OCI-LY1 (cell line): ENCODE results near the gene DGCR6L.
"Not testable (repeated sequence)": the region's sequence is repeated elsewhere in the genome, so short reads cannot be mapped to it uniquely, and the experiment has no call there.

Experiments
- H2AFZ ChIP-seq: fragments of 200-600 bp; sonication (generic), shearing (Covaris generic); 2 replicates; pipeline ENCODE4 v1.6.0; 2014; ENCODE audit warnings: antibody characterized with exemption, mild to moderate bottlenecking, low read length
- H3F3A ChIP-seq: fragments of 200-600 bp; sonication (generic), shearing (Covaris generic); 2 replicates; pipeline ENCODE4 v1.6.0; 2014; ENCODE audit warnings: mild to moderate bottlenecking, antibody characterized with exemption, low read length, moderate library complexity; ENCODE audit not compliant: insufficient read depth
- H3K27ac ChIP-seq: fragments of 200-600 bp; sonication (generic); 2 replicates; pipeline ENCODE4 v1.5.1; 2014; ENCODE audit warnings: low read length, mixed run types, mild to moderate bottlenecking, low read depth; ENCODE audit not compliant: poor library complexity, severe bottlenecking
- H3K27me3 ChIP-seq: fragments of 200-600 bp; sonication (generic); 2 replicates; pipeline ENCODE4 v1.6.0; 2014; ENCODE audit warnings: antibody characterized with exemption, mild to moderate bottlenecking, low read length, moderate library complexity; ENCODE audit not compliant: insufficient read depth
- H3K36me3 ChIP-seq: fragments of 200-600 bp; sonication (generic); 2 replicates; pipeline ENCODE4 v1.6.1; 2014; ENCODE audit warnings: mild to moderate bottlenecking, antibody characterized with exemption, low read length, moderate library complexity, mixed read lengths; ENCODE audit not compliant: insufficient read depth
- H3K4me1 ChIP-seq: fragments of 200-600 bp; sonication (generic); 2 replicates; pipeline ENCODE4 v1.5.1; 2014; ENCODE audit warnings: mild to moderate bottlenecking, low read length, moderate library complexity; ENCODE audit not compliant: insufficient read depth, severe bottlenecking
- H3K4me2 ChIP-seq: fragments of 200-600 bp; sonication (generic), shearing (Covaris generic); 2 replicates; pipeline ENCODE4 v1.6.1; 2014; ENCODE audit warnings: low read length
- H3K4me3 ChIP-seq: fragments of 200-600 bp; sonication (generic); 2 replicates; pipeline ENCODE4 v1.5.1; 2014; ENCODE audit warnings: low read length, low read depth, mild to moderate bottlenecking, mixed read lengths; ENCODE audit not compliant: poor library complexity, severe bottlenecking
- H3K79me2 ChIP-seq: fragments of 200-600 bp; shearing (Covaris generic); 2 replicates; pipeline ENCODE4 v1.6.1; 2016; ENCODE audit warnings: mixed run types, low read length, mixed read lengths; ENCODE audit not compliant: insufficient read depth
- H3K9ac ChIP-seq: fragments of 200-600 bp; sonication (generic), shearing (Covaris generic); 2 replicates; pipeline ENCODE4 v1.6.1; 2014; ENCODE audit warnings: mild to moderate bottlenecking, low read length, mixed read lengths
- H3K9me2 ChIP-seq: fragments of 200-600 bp; sonication (generic), shearing (Covaris generic); 2 replicates; pipeline ENCODE4 v1.6.1; 2014; ENCODE audit warnings: low read depth, mild to moderate bottlenecking, low read length, mixed read lengths
- H3K9me3 ChIP-seq: fragments of 200-600 bp; shearing (Covaris generic); 2 replicates; pipeline ENCODE4 v1.6.1; 2014; ENCODE audit warnings: low read length, mixed read lengths
- H4K20me1 ChIP-seq: fragments of 200-600 bp; sonication (generic), shearing (Covaris generic); 2 replicates; pipeline ENCODE4 v1.6.0; 2016; ENCODE audit warnings: mild to moderate bottlenecking, low read length; ENCODE audit not compliant: insufficient read depth
- CTCF ChIP-seq: fragments of 200-600 bp; sonication (generic), shearing (Covaris generic); IDR thresholded peaks from 2 replicates; pipeline ENCODE4 v1.5.1; 2017; ENCODE audit warnings: mild to moderate bottlenecking, antibody characterized with exemption, low read length, moderate library complexity, mixed read lengths
- EZH2 ChIP-seq: fragments of 200-600 bp; sonication (generic), shearing (Covaris generic); IDR thresholded peaks from 2 replicates; pipeline ENCODE4 v1.8.0; 2017; ENCODE audit warnings: borderline replicate concordance, mixed run types, mild to moderate bottlenecking, antibody characterized with exemption, low read length, moderate library complexity, mixed read lengths

DGCR6L gene

GRCh38 chr22:20304646-20305045 is 15.2 kb downstream of the DGCR6L start:
- Histone ChIP-seq H3K27ac (no peak overlapping the region), H4K20me1 (no peaks in the 10 kb centered on the region), H3K9ac (no peak overlapping the region), H3F3A (no peaks in the 10 kb centered on the region), H3K9me3 (no peaks in the 10 kb centered on the region), H2AFZ (no peak overlapping the region), H3K4me3 (no peak overlapping the region), H3K4me2 (no peak overlapping the region), H3K36me3 (no peaks in the 10 kb centered on the region), H3K4me1 (peaks cover 5% of the 10 kb centered on the region), H3K27me3 (no peaks in the 10 kb centered on the region), H3K9me2 (no peaks in the 10 kb centered on the region), H3K79me2 (no peaks in the 10 kb centered on the region)
- TF ChIP-seq CTCF (no peak), EZH2 (no peak)

- H3K9me3 ChIP-seq, H3K4me2 ChIP-seq, H4K20me1 ChIP-seq, H3K4me3 ChIP-seq, H3K27ac ChIP-seq, H2AFZ ChIP-seq, H3F3A ChIP-seq, H3K4me1 ChIP-seq, H3K27me3 ChIP-seq, H3K36me3 ChIP-seq, H3K9me2 ChIP-seq, H3K9ac ChIP-seq, H3K79me2 ChIP-seq: not testable (repeated sequence)
Observed at GRCh38 chr22:20303229-20303534, 16.7 kb downstream of the DGCR6L start.

GRCh38 chr22:20302438-20303228 is 17.2 kb downstream of the DGCR6L start:
- Histone ChIP-seq H3K9me2 (no peaks in the 10 kb centered on the region), H3K4me2 (no peak overlapping the region), H3K79me2 (no peaks in the 10 kb centered on the region), H3K9me3 (no peaks in the 10 kb centered on the region), H3K27ac (no peak overlapping the region), H2AFZ (no peak overlapping the region), H3K27me3 (peaks cover under 1% of the 10 kb centered on the region; the same call in 1 of the 2 replicates), H3K9ac (no peak overlapping the region), H4K20me1 (no peaks in the 10 kb centered on the region), H3K4me1 (peaks cover 5% of the 10 kb centered on the region), H3K36me3 (no peaks in the 10 kb centered on the region), H3F3A (no peaks in the 10 kb centered on the region), H3K4me3 (no peak overlapping the region)
- TF ChIP-seq CTCF (no peak), EZH2 (no peak)

GRCh38 chr22:20299746-20300136 is 20.1 kb downstream of the DGCR6L start:
- H3K9ac ChIP-seq = no peak overlapping the region

More at GRCh38 chr22:20299746-20300136, 20.1 kb downstream of the DGCR6L start:
- Histone ChIP-seq H3K4me2 (peak overlapping the region; percentile 73), H3K79me2 (no peaks in the 10 kb centered on the region), H3K4me3 (peak overlapping the region; percentile 61), H3K4me1 (no peaks in the 10 kb centered on the region), H3K9me3 (no peaks in the 10 kb centered on the region), H3K9me2 (no peaks in the 10 kb centered on the region), H3K27ac (no peak overlapping the region), H4K20me1 (no peaks in the 10 kb centered on the region), H3F3A (no peaks in the 10 kb centered on the region), H3K36me3 (no peaks in the 10 kb centered on the region), H3K27me3 (peaks cover 5% of the 10 kb centered on the region; the same call in 1 of the 2 replicates), H2AFZ (no peak overlapping the region)
- TF ChIP-seq EZH2 (no peak), CTCF (no peak)
